Stimulated activated CD8-positive, alpha-beta memory T cell treated with anti-CD3 and anti-CD28 coated beads, Interleukin-12 subunit alpha, Interleukin-12 subunit beta, amount 100 ng/mL, for 1 hour (primary cell): Measurements from ENCODE around the gene FNDC11.
"Not testable (repeated sequence)": the region's sequence is repeated elsewhere in the genome, so short reads cannot be mapped to it uniquely, and the experiment has no call there.

ENCODE experiments used
- DNase-seq: peaks from one replicate; pipeline ENCODE4 v3.0.0-alpha.2; 2020; ENCODE audit warnings: low read depth

FNDC11 gene

DNA sequence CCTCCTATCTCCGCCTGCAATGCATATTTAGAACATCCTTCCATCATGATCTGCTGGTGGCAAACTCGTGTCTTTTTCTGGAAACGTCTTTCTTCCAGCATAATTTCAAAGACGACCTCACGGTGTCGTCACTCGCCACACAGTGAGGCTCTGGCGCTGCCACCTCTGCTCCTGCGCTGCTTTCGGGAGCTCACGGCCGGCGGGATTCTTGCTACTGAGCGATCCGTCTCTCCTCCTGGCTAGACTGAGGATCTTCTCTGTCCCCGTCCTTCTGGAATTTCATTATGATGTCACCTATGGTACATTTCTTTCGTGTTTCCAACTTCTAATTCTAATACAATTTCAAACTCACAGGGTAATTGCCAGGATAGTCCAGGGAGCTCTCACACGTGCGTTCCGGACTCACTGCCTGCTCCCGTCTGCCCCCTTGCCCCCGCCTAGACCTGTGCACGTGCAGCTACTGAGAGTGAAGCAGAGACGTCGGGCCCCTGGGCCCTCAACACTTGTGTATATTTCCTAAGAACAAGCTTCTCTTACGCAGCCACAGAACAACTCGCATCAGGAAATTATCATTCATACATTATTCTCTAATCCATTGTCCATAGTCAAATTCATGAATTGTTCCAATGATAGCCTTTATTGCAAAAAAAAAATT, 45.6 kb downstream of the FNDC11 start:
- no peak for DNase-seq

DNA sequence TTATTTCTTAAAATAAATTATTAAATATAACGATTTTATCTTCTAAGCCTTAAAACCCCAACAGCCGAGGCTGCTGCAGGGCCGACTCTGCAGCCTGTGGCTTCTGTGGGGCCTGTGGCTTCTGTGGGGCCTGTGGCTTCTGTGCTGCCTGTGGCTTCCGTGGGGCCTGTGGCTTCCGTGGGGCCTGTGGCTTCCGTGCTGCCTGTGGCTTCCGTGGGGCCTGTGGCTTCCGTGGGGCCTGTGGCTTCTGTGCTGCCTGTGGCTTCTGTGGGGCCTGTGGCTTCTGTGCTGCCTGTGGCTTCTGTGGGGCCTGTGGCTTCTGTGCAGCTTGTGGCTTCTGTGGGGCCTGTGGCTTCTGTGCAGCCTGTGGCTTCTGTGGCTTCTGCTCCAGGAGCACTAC, 47.7 kb downstream of the FNDC11 start:
- DNase-seq = not testable (repeated sequence)

DNA sequence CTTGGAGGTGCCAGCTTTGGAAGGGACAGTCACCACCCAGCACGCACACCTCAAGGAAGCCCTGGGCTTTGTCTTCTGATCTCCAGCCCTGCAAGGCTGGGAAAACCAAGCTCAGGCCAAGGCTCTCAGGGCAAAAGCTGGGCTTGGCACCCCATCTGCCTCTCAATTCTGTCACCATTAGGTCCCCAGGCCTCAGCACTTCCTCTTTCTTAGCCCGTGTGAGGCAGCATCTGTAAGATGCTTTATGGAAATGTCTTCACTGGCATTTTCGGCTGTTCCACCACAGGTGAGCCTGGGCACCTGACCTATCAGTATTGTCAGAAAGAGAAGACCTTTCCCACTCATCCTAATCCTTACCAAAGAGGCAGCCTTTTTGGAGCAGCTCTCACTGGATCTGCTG, 48.4 kb downstream of the FNDC11 start:
- DNase-seq = no peak
